ENCODE measurements around the gene WDFY2. TPM values are rescaled to one million over a fixed set of nuclear protein-coding genes. Genes with fewer than 3 reads are reported as not detected.

The WDFY2 gene
- total RNA-seq, 1 experiment from 2014 or later: 4.1 TPM

GRCh38 chr13:51793570-51794271 is 209.5 kb downstream of the WDFY2 start:
- no peak overlapping the region for H3K4me3 ChIP-seq (ENCODE audit: low read length)
- ATAC-seq (peak; percentile 94), DNase-seq (peak; percentile 80)
- no peaks in the 10 kb centered on the region for H3F3A ChIP-seq (ENCODE audit: low read length, unreplicated experiment)
- no peaks in the 10 kb centered on the region for H3K27me3 ChIP-seq (ENCODE audit: low read length)
- CTCF ChIA-PET: interaction anchor here (0.9 kb wide), 1 partner anchor 359 kb away, joined by 4 read pairs; no protein-coding TSS in a partner anchor
- BruUV-seq (replicated peaks): no TSS peak
- no peaks in the 10 kb centered on the region for H3K9me2 ChIP-seq (replicated peaks; ENCODE audit: low read length)
- intact Hi-C loops (cut with micrococcal nuclease): loop anchor here (5.0 kb wide), 1 partner anchor 501 kb away; no protein-coding TSS in a partner anchor
- H3K4me1 ChIP-seq (ENCODE audit: insufficient read depth, low read length): peaks cover 15% of the 10 kb centered on the region
- H4K20me1 ChIP-seq (ENCODE audit: low read length): no peaks in the 10 kb centered on the region
- H3K79me2 ChIP-seq (ENCODE audit: low read length): no peaks in the 10 kb centered on the region
- peak overlapping the region; percentile 38 for H3K27ac ChIP-seq (ENCODE audit: low read length)
- no peaks in the 10 kb centered on the region for H3K36me3 ChIP-seq (ENCODE audit: low read depth, low read length)
- peak overlapping the region; percentile 75 for H2AFZ ChIP-seq (ENCODE audit: low read length)
- TF ChIP-seq EZH2 (IDR thresholded peaks at IDR 0.05; ENCODE audit: low read length, unreplicated experiment) (no peak), CTCF (conservative IDR thresholded peaks at IDR 0.05; ENCODE audit: low read depth, low read length) (no peak), EZH2phosphoT487 (IDR thresholded peaks at IDR 0.05; ENCODE audit: borderline replicate concordance, low read length) (no peak)
- no peak overlapping the region for H3K9ac ChIP-seq (ENCODE audit: low read length)
- POLR2A ChIA-PET (ENCODE audit: unreplicated experiment): interaction anchor here (0.6 kb wide), 2 partner anchors 32 to 168 kb away, joined by 4 read pairs; no protein-coding TSS in a partner anchor
- H3K4me2 ChIP-seq (ENCODE audit: low read length): peak overlapping the region; percentile 40; the same call in 1 of the 2 replicates
- no peaks in the 10 kb centered on the region for H3K9me3 ChIP-seq (ENCODE audit: low read length)

- Histone ChIP-seq H2AFZ (ENCODE audit: low read length) (no peak overlapping the region), H3K27ac (ENCODE audit: low read length) (no peak overlapping the region), H3K4me2 (ENCODE audit: low read length) (no peak overlapping the region), H3K79me2 (ENCODE audit: low read length) (no peaks in the 10 kb centered on the region), H4K20me1 (ENCODE audit: low read length) (no peaks in the 10 kb centered on the region), H3K4me1 (ENCODE audit: insufficient read depth, low read length) (peaks cover 15% of the 10 kb centered on the region), H3K9ac (ENCODE audit: low read length) (no peak overlapping the region), H3K9me3 (ENCODE audit: low read length) (no peaks in the 10 kb centered on the region), H3K4me3 (ENCODE audit: low read length) (no peak overlapping the region), H3K36me3 (ENCODE audit: low read depth, low read length) (no peaks in the 10 kb centered on the region), H3F3A (ENCODE audit: low read length, unreplicated experiment) (no peaks in the 10 kb centered on the region), H3K27me3 (ENCODE audit: low read length) (no peaks in the 10 kb centered on the region), H3K9me2 (replicated peaks; ENCODE audit: low read length) (no peaks in the 10 kb centered on the region)
- ChIA-PET CTCF (no interaction called here), POLR2A (ENCODE audit: unreplicated experiment) (no interaction called here)
- TF ChIP-seq EZH2phosphoT487 (IDR thresholded peaks at IDR 0.05; ENCODE audit: borderline replicate concordance, low read length) (no peak), EZH2 (IDR thresholded peaks at IDR 0.05; ENCODE audit: low read length, unreplicated experiment) (no peak), CTCF (conservative IDR thresholded peaks at IDR 0.05; ENCODE audit: low read depth, low read length) (no peak)
- DNase-seq (no peak), ATAC-seq (no peak)
- intact Hi-C loops (cut with micrococcal nuclease): loop anchor here (5.0 kb wide), 2 partner anchors 503 to 648 kb away; no protein-coding TSS in a partner anchor
- no TSS peak for BruUV-seq (replicated peaks)
Observed at GRCh38 chr13:51794964-51795363, 210.7 kb downstream of the WDFY2 start.

GRCh38 chr13:51795419-51795818 is 211.2 kb downstream of the WDFY2 start:
- H3K9ac ChIP-seq (ENCODE audit: low read length): no peak overlapping the region
- no peak for ATAC-seq
- no peaks in the 10 kb centered on the region for H3K79me2 ChIP-seq (ENCODE audit: low read length)
- H2AFZ ChIP-seq (ENCODE audit: low read length): no peak overlapping the region
- intact Hi-C loops (cut with micrococcal nuclease): loop anchor here (5.0 kb wide), 1 partner anchor 648 kb away; no protein-coding TSS in a partner anchor
- no peaks in the 10 kb centered on the region for H3K27me3 ChIP-seq (ENCODE audit: low read length)
- no peaks in the 10 kb centered on the region for H3K36me3 ChIP-seq (ENCODE audit: low read depth, low read length)
- CTCF ChIA-PET: no interaction called here
- H3K9me3 ChIP-seq (ENCODE audit: low read length): no peaks in the 10 kb centered on the region
- no peak overlapping the region for H3K27ac ChIP-seq (ENCODE audit: low read length)
- no peak overlapping the region for H3K4me3 ChIP-seq (ENCODE audit: low read length)
- no peak for DNase-seq
- BruUV-seq (replicated peaks): no TSS peak
- H3K9me2 ChIP-seq (replicated peaks; ENCODE audit: low read length): no peaks in the 10 kb centered on the region
- POLR2A ChIA-PET (ENCODE audit: unreplicated experiment): no interaction called here
- H4K20me1 ChIP-seq (ENCODE audit: low read length): no peaks in the 10 kb centered on the region
- H3F3A ChIP-seq (ENCODE audit: low read length, unreplicated experiment): no peaks in the 10 kb centered on the region
- peaks cover 15% of the 10 kb centered on the region for H3K4me1 ChIP-seq (ENCODE audit: insufficient read depth, low read length)
- no peak overlapping the region for H3K4me2 ChIP-seq (ENCODE audit: low read length)
- TF ChIP-seq EZH2phosphoT487 (IDR thresholded peaks at IDR 0.05; ENCODE audit: borderline replicate concordance, low read length): no peak
- TF ChIP-seq EZH2 (IDR thresholded peaks at IDR 0.05; ENCODE audit: low read length, unreplicated experiment): no peak
- TF ChIP-seq CTCF (conservative IDR thresholded peaks at IDR 0.05; ENCODE audit: low read depth, low read length): no peak

Measured in PC-3 (cell line).